H9 (cell line): ENCODE data around the gene CNOT11. TPM values are rescaled to one million over a fixed set of nuclear protein-coding genes. Genes with fewer than 3 reads are reported as not detected.

Experiments used
- DNase-seq: peaks from one replicate; pipeline ENCODE4 v3.0.0-alpha.2; 2017
- H2AFZ ChIP-seq: one replicate; pipeline ENCODE4 v1.6.1; 2013; ENCODE audit warnings: mild to moderate bottlenecking, low read length, control low read depth, moderate library complexity
- H2AK5ac ChIP-seq: 2 replicates; pipeline ENCODE4 v1.6.1; 2013; ENCODE audit warnings: low read length, control low read depth, mixed read lengths; ENCODE audit not compliant: insufficient read length
- H2BK120ac ChIP-seq: one replicate; pipeline ENCODE4 v1.6.1; 2013; ENCODE audit warnings: low read depth, mild to moderate bottlenecking, low read length, control low read depth, inconsistent platforms; ENCODE audit not compliant: poor library complexity, severe bottlenecking
- H2BK12ac ChIP-seq: 2 replicates; pipeline ENCODE4 v1.6.1; 2013; ENCODE audit warnings: low read length, control low read depth, mixed read lengths, low read depth; ENCODE audit not compliant: insufficient read length
- H2BK15ac ChIP-seq: 2 replicates; pipeline ENCODE4 v1.6.1; 2013; ENCODE audit warnings: low read depth, low read length, control low read depth
- H2BK20ac ChIP-seq: one replicate; pipeline ENCODE4 v1.6.1; 2013; ENCODE audit warnings: low read depth, mild to moderate bottlenecking, low read length, control low read depth, inconsistent platforms; ENCODE audit not compliant: poor library complexity, severe bottlenecking
- H2BK5ac ChIP-seq: 2 replicates; pipeline ENCODE4 v1.6.1; 2013; ENCODE audit warnings: low read length, control low read depth, mixed read lengths; ENCODE audit not compliant: insufficient read length
- H3K14ac ChIP-seq: 2 replicates; pipeline ENCODE4 v1.6.1; 2013; ENCODE audit warnings: low read length, control low read depth; ENCODE audit not compliant: insufficient read depth
- H3K18ac ChIP-seq: 2 replicates; pipeline ENCODE4 v1.6.1; 2013; ENCODE audit warnings: low read depth, mild to moderate bottlenecking, mixed read lengths, low read length, control low read depth; ENCODE audit not compliant: insufficient read length
- H3K23ac ChIP-seq: 2 replicates; pipeline ENCODE4 v1.6.1; 2013; ENCODE audit warnings: low read length, control low read depth, mixed read lengths, low read depth; ENCODE audit not compliant: insufficient read length
- H3K23me2 ChIP-seq: 2 replicates; pipeline ENCODE4 v1.6.1; 2013; ENCODE audit warnings: low read depth, mild to moderate bottlenecking, mixed read lengths, low read length, control low read depth; ENCODE audit not compliant: insufficient read length, poor library complexity, severe bottlenecking
- H3K27ac ChIP-seq: 2 replicates; pipeline ENCODE4 v1.5.1; 2013; ENCODE audit warnings: low read length, control low read depth, mixed read lengths, low read depth; ENCODE audit not compliant: insufficient read length
- H3K27me3 ChIP-seq: 2 replicates; pipeline ENCODE4 v1.6.1; 2013; ENCODE audit warnings: low read length, control low read depth, inconsistent platforms; ENCODE audit not compliant: insufficient read depth
- H3K4ac ChIP-seq: 2 replicates; pipeline ENCODE4 v1.6.1; 2013; ENCODE audit warnings: low read depth, mild to moderate bottlenecking, control low read depth, inconsistent platforms, low read length, moderate library complexity
- H3K4me1 ChIP-seq: 2 replicates; pipeline ENCODE4 v1.6.1; 2013; ENCODE audit warnings: low read length, control low read depth, inconsistent platforms; ENCODE audit not compliant: insufficient read depth
- H3K4me2 ChIP-seq: 2 replicates; pipeline ENCODE4 v1.6.1; 2013; ENCODE audit warnings: low read length, control low read depth, mixed read lengths; ENCODE audit not compliant: insufficient read length, insufficient read depth
- H3K56ac ChIP-seq: 2 replicates; pipeline ENCODE4 v1.6.1; 2013; ENCODE audit warnings: low read depth, mild to moderate bottlenecking, mixed read lengths, low read length, control low read depth; ENCODE audit not compliant: insufficient read length
- H3K79me1 ChIP-seq: 2 replicates; pipeline ENCODE4 v1.6.1; 2013; ENCODE audit warnings: low read depth, mild to moderate bottlenecking, moderate library complexity, low read length, control low read depth, inconsistent platforms; ENCODE audit not compliant: insufficient read depth, poor library complexity, severe bottlenecking
- H3K79me2 ChIP-seq: 2 replicates; pipeline ENCODE4 v1.6.1; 2013; ENCODE audit warnings: low read length, control low read depth, inconsistent platforms; ENCODE audit not compliant: insufficient read depth
- H3K9ac ChIP-seq: 2 replicates; pipeline ENCODE4 v1.6.1; 2013; ENCODE audit warnings: low read length, control low read depth, mixed read lengths; ENCODE audit not compliant: insufficient read length; ENCODE audit errors: extremely low read depth
- H3K9me3 ChIP-seq: one replicate; pipeline ENCODE4 v1.6.1; 2013; ENCODE audit warnings: low read depth, low read length, inconsistent platforms; ENCODE audit not compliant: control insufficient read depth
- H3T11ph ChIP-seq: one replicate; pipeline ENCODE4 v1.6.1; 2013; ENCODE audit warnings: mild to moderate bottlenecking, low read length, control low read depth, inconsistent platforms
- H4K20me1 ChIP-seq: one replicate; pipeline ENCODE4 v1.6.1; 2013; ENCODE audit not compliant: control insufficient read depth, insufficient read length, insufficient read depth
- H4K5ac ChIP-seq: 2 replicates; pipeline ENCODE4 v1.6.1; 2013; ENCODE audit warnings: low read depth, mild to moderate bottlenecking, mixed read lengths, low read length, control low read depth; ENCODE audit not compliant: insufficient read length
- H4K8ac ChIP-seq: replicated peaks from 2 replicates; pipeline ENCODE4 v1.6.1; 2013; ENCODE audit warnings: low read length, control low read depth, mixed read lengths, low read depth; ENCODE audit not compliant: insufficient read length
- H4K91ac ChIP-seq: 2 replicates; pipeline ENCODE4 v1.6.1; 2013; ENCODE audit warnings: low read depth, mild to moderate bottlenecking, moderate library complexity, mixed read lengths, low read length, control low read depth; ENCODE audit not compliant: insufficient read length
- H3K27ac Mint-ChIP-seq, 3 experiments: 2 replicates in 2 of 3; 3 replicates in 1 of 3; pipeline ENCODE4 v1.8.0; 2020 to 2021; ENCODE audit warnings: mixed read lengths in 3 of 3, mild to moderate bottlenecking in 1 of 3, moderate library complexity in 1 of 3
- H3K27me3 Mint-ChIP-seq: 2 replicates; pipeline ENCODE4 v1.8.0; 2021; ENCODE audit warnings: low read depth, mild to moderate bottlenecking, moderate library complexity, mixed read lengths
- H3K36me3 Mint-ChIP-seq, 3 experiments: 2 replicates in 2 of 3; 3 replicates in 1 of 3; pipeline ENCODE4 v1.8.0; 2020 to 2021; ENCODE audit warnings: low read depth in 3 of 3, mixed read lengths in 3 of 3; ENCODE audit not compliant: insufficient read depth in 1 of 3
- H3K4me1 Mint-ChIP-seq, 2 experiments: 2 replicates each; pipeline ENCODE4 v1.8.0; 2020; ENCODE audit warnings: mixed read lengths in 2 of 2
- H3K4me3 Mint-ChIP-seq, 2 experiments: 2 replicates in 1 of 2; 3 replicates in 1 of 2; pipeline ENCODE4 v1.8.0; 2020 to 2021; ENCODE audit warnings: mild to moderate bottlenecking in 2 of 2, mixed read lengths in 2 of 2, moderate library complexity in 1 of 2
- H3K9me3 Mint-ChIP-seq, 2 experiments: 2 replicates in 1 of 2; 3 replicates in 1 of 2; pipeline ENCODE4 v1.8.0; 2020; ENCODE audit warnings: mild to moderate bottlenecking in 2 of 2, mixed read lengths in 2 of 2, moderate library complexity in 1 of 2
- CTCF ChIP-seq: fragments of 200-600 bp; sonication (generic); conservative IDR thresholded peaks from 3 replicates; pipeline ENCODE4 v1.8.0; 2021; ENCODE audit warnings: antibody characterized with exemption, mild to moderate bottlenecking
- WGBS: extraction: QIAGEN DNeasy Blood & Tissue Kit; methylation state at CpG from one replicate; pipeline ENCODE4 v1.1.7; 2013; ENCODE audit warnings: missing lambda C conversion rate, low lambda C conversion rate, mixed read lengths; ENCODE audit not compliant: insufficient read length; ENCODE audit errors: extremely low coverage; 5-methylcytosine and 5-hydroxymethylcytosine counted together
- total RNA-seq: library from RNA; stranded (reverse); gene quantifications from 2 replicates; pipeline ENCODE4 v1.2.1, GENCODE V29; 2021

The CNOT11 gene
- total RNA-seq, 1 experiment from 2014 or later: 46.8 TPM

- no peaks in the 10 kb centered on the region for H3K79me1 ChIP-seq
- peaks cover 20 to 78% (median 73%) of the 10 kb centered on the region in 3 experiments; a peak in 6 of 7 replicates for H3K36me3 Mint-ChIP-seq
- no peak overlapping the region for H4K5ac ChIP-seq
- H2AFZ ChIP-seq: no peak overlapping the region
- H2AK5ac ChIP-seq: no peak overlapping the region
- no peaks in the 10 kb centered on the region for H3K9me3 ChIP-seq
- H3K27me3 ChIP-seq: no peaks in the 10 kb centered on the region
- no CpG with 5 or more reads among the region's 4 CpGs for WGBS
- H3K4me1 ChIP-seq: no peaks in the 10 kb centered on the region
- TF ChIP-seq CTCF: no peak
- H3K4ac ChIP-seq: no peak overlapping the region
- no peak overlapping the region for H2BK120ac ChIP-seq
- H3K4me2 ChIP-seq: no peak overlapping the region
- no peaks in the 10 kb centered on the region for H3K79me2 ChIP-seq
- no peak overlapping the region for H4K91ac ChIP-seq
- no peak overlapping the region for H3K18ac ChIP-seq
- no peak for DNase-seq
- H3K23ac ChIP-seq: no peak overlapping the region
- H3K56ac ChIP-seq: no peak overlapping the region
- H3K27ac ChIP-seq: no peak overlapping the region
- H3K14ac ChIP-seq: no peak overlapping the region
- H3K9ac ChIP-seq: no peak overlapping the region
- H3K27ac Mint-ChIP-seq: no peak overlapping the region
- H2BK5ac ChIP-seq: no peak overlapping the region
- H2BK20ac ChIP-seq: no peak overlapping the region
- no peak overlapping the region for H2BK15ac ChIP-seq
- no peaks in the 10 kb centered on the region for H3K23me2 ChIP-seq
- no peak overlapping the region for H2BK12ac ChIP-seq
- H3K4me3 Mint-ChIP-seq: no peak overlapping the region
- H3K27me3 Mint-ChIP-seq: no peaks in the 10 kb centered on the region
- H4K20me1 ChIP-seq: no peaks in the 10 kb centered on the region
- H3T11ph ChIP-seq: no peak overlapping the region
- no peaks in the 10 kb centered on the region for H3K9me3 Mint-ChIP-seq
- no peaks in the 10 kb centered on the region for H3K4me1 Mint-ChIP-seq
- no peak overlapping the region for H4K8ac ChIP-seq
Measured at GRCh38 chr2:101281482-101281881, 28.8 kb downstream of the CNOT11 start.
